ENCODE results near the gene TOR1A.
"Not testable (repeated sequence)": the region's sequence is repeated elsewhere in the genome, so short reads cannot be mapped to it uniquely, and the experiment has no call there.

The TOR1A gene

GRCh38 chr9:129778469-129778868, 45.5 kb downstream of the TOR1A start:
- no peak for DNase-seq (ENCODE audit: low spot score)
- no peak for TF ChIP-seq CTCF (IDR thresholded peaks at IDR 0.05; ENCODE audit: extremely low read depth, missing control alignments)

GRCh38 chr9:129777769-129778130, 46.2 kb downstream of the TOR1A start:
- no peak for TF ChIP-seq CTCF (IDR thresholded peaks at IDR 0.05; ENCODE audit: extremely low read depth, missing control alignments)
- DNase-seq (ENCODE audit: low spot score): no peak

GRCh38 chr9:129776938-129777768, 46.8 kb downstream of the TOR1A start:
- no peak for TF ChIP-seq CTCF (IDR thresholded peaks at IDR 0.05; ENCODE audit: extremely low read depth, missing control alignments)
- no peak for DNase-seq (ENCODE audit: low spot score)

- no peak for DNase-seq (ENCODE audit: low spot score)
- TF ChIP-seq CTCF (IDR thresholded peaks at IDR 0.05; ENCODE audit: extremely low read depth, missing control alignments): no peak
These were observed 47.4 kb downstream of the TOR1A start for GRCh38 chr9:129776566-129776937.

GRCh38 chr9:129776096-129776495, 47.8 kb downstream of the TOR1A start:
- not testable (repeated sequence) for DNase-seq (ENCODE audit: low spot score)

GRCh38 chr9:129775448-129775798, 48.5 kb downstream of the TOR1A start:
- DNase-seq (ENCODE audit: low spot score): no peak
- no peak for TF ChIP-seq CTCF (IDR thresholded peaks at IDR 0.05; ENCODE audit: extremely low read depth, missing control alignments)

- DNase-seq (ENCODE audit: low spot score): no peak
- TF ChIP-seq CTCF (IDR thresholded peaks at IDR 0.05; ENCODE audit: extremely low read depth, missing control alignments): no peak
These were observed 49.0 kb downstream of the TOR1A start for GRCh38 chr9:129774791-129775447.

Data from GM20000 (cell line).